K562 (cell line): Measurements from ENCODE around the gene STAMBPL1. TPM values are rescaled to one million over a fixed set of nuclear protein-coding genes. Genes with fewer than 3 reads are reported as not detected.

ENCODE experiments used
- ATAC-seq: fragments of 200-7000 bp; cut with Tn5 transposase; 3 replicates; pipeline ENCODE4 v1.9.1; 2020; ENCODE audit warnings: moderate library complexity
- BruUV-seq: library from RNA; stranded (reverse); fragments of 400-500 nt; replicated peaks from 2 replicates; lab custom pipeline; 2021; lab: Mats Ljungman, UMichigan
- CTCF ChIA-PET: fragments of 300-600 bp; formaldehyde crosslinking; extraction: SDS; loops from one replicate; lab custom pipeline; 2021; ENCODE audit warnings: low intra/inter-chr PET ratio; lab: Yijun Ruan, JAX
- POLR2A ChIA-PET: fragments of 300-600, 350-650 bp; sonication (Branson Sonifier 250); formaldehyde crosslinking; extraction: SDS; loops from one replicate; lab custom pipeline; 2021; ENCODE audit warnings: antibody characterized with exemption, inconsistent platforms; lab: Yijun Ruan, JAX
- DNase-seq, 4 experiments: peaks; one replicate each; pipeline versions ENCODE4 v3.0.0 to v3.0.0-alpha.2; 2011 to 2018; ENCODE audit warnings: low spot score in 3 of 4, mixed read lengths in 3 of 4; ENCODE audit errors: extremely low read depth in 1 of 4
- FAIRE-seq: peaks from 2 replicates; lab custom pipeline; 2011; peaks lifted over from hg19 to GRCh38; lab: Jason Lieb, UNC
- H2AFZ ChIP-seq: 2 replicates; pipeline ENCODE4 v1.6.0; 2011; ENCODE audit warnings: low read depth, low read length, control low read depth, inconsistent platforms
- H3K27ac ChIP-seq: fragments of 200-600 bp; 3 replicates; pipeline ENCODE4 v1.8.0; 2011; ENCODE audit warnings: low read depth, mild to moderate bottlenecking, control low read depth, inconsistent platforms, low read length, moderate library complexity, mixed read lengths; ENCODE audit errors: extremely low read depth
- H3K27me3 ChIP-seq, 2 experiments: fragments of 300-600 bp in 1 of 2; 2 replicates in 1 of 2; 3 replicates in 1 of 2; pipeline versions ENCODE4 v1.6.0 to v1.8.0; 2011; ENCODE audit warnings: inconsistent platforms in 2 of 2, low read length in 2 of 2, mild to moderate bottlenecking in 1 of 2, mixed read lengths in 1 of 2, moderate library complexity in 1 of 2; ENCODE audit not compliant: control insufficient read depth in 2 of 2, insufficient read depth in 2 of 2
- H3K36me3 ChIP-seq: fragments of 300-600 bp; 3 replicates; pipeline ENCODE4 v1.8.0; 2011; ENCODE audit warnings: mild to moderate bottlenecking, low read length, inconsistent platforms; ENCODE audit not compliant: control insufficient read depth, insufficient read depth
- H3K4me1 ChIP-seq, 2 experiments: fragments of 200-600 bp in 1 of 2; replicated peaks in 1 of 2; 2 replicates in 1 of 2; 3 replicates in 1 of 2; pipeline versions ENCODE4 v1.5.1 to v1.8.0; 2011; ENCODE audit warnings: inconsistent platforms in 2 of 2, low read length in 2 of 2, mild to moderate bottlenecking in 1 of 2, mixed read lengths in 1 of 2, moderate library complexity in 1 of 2; ENCODE audit not compliant: control insufficient read depth in 2 of 2, insufficient read depth in 2 of 2
- H3K4me2 ChIP-seq: 2 replicates; pipeline ENCODE4 v1.6.1; 2011; ENCODE audit warnings: low read length, control low read depth, inconsistent platforms, mixed read lengths; ENCODE audit not compliant: insufficient read depth
- H3K4me3 ChIP-seq: fragments of 200-600 bp; sonication (generic), shearing (Covaris generic); 2 replicates; pipeline ENCODE4 v1.5.1; 2016; ENCODE audit warnings: control low read depth, inconsistent platforms
- H3K79me2 ChIP-seq: fragments of 200-600 bp; 3 replicates; pipeline ENCODE4 v1.8.0; 2011; ENCODE audit warnings: low read length, inconsistent platforms; ENCODE audit not compliant: control insufficient read depth, insufficient read depth
- H3K9ac ChIP-seq, 2 experiments: 2 replicates each; pipeline versions ENCODE4 v1.6.0 to v1.6.1; 2011; ENCODE audit warnings: low read depth in 2 of 2, low read length in 2 of 2, control low read depth in 1 of 2, inconsistent platforms in 1 of 2, mild to moderate bottlenecking in 1 of 2, mixed read lengths in 1 of 2; ENCODE audit not compliant: insufficient read depth in 1 of 2
- H3K9me1 ChIP-seq: one replicate; pipeline ENCODE4 v1.6.0; 2011; ENCODE audit warnings: inconsistent platforms, mild to moderate bottlenecking, low read length, moderate library complexity; ENCODE audit not compliant: control insufficient read depth, insufficient read depth
- H3K9me3 ChIP-seq: replicated peaks from 2 replicates; pipeline ENCODE4 v1.5.1; 2011; ENCODE audit warnings: low read depth, low read length, inconsistent platforms; ENCODE audit not compliant: control insufficient read depth, insufficient read depth
- H4K20me1 ChIP-seq: replicated peaks from 2 replicates; pipeline ENCODE4 v1.6.1; 2011; ENCODE audit warnings: low read length, inconsistent platforms, mixed read lengths; ENCODE audit not compliant: control insufficient read depth, insufficient read depth
- ADNP ChIP-seq: fragments of 200-800 bp; sonication (Bioruptor generic); IDR thresholded peaks from 2 replicates; pipeline ENCODE4 v1.6.1; 2016; ENCODE audit warnings: missing genetic modification characterization, missing compliant biosample characterization
- DMBX1 ChIP-seq: fragments of 250-450 bp; sonication (Bioruptor Pico); IDR thresholded peaks from 2 replicates; pipeline ENCODE4 v1.8.0; 2022; ENCODE audit warnings: inconsistent platforms, mild to moderate bottlenecking, moderate library complexity, borderline replicate concordance
- HCFC1 ChIP-seq: IDR thresholded peaks from 2 replicates; pipeline ENCODE4 v1.6.1; 2012; ENCODE audit warnings: low read depth, low read length, improper control_type of control experiment
- RAD21 ChIP-seq, 2 experiments: fragments of 250-450 bp in 1 of 2; fragments of 450-650 bp in 1 of 2; sonication (Bioruptor Pico) in 1 of 2; formaldehyde crosslinking in 1 of 2; IDR thresholded peaks in 1 of 2; conservative IDR thresholded peaks in 1 of 2; 2 replicates each; pipeline versions ENCODE4 v1.4.0 to v1.8.0; 2020 to 2022; ENCODE audit warnings: mild to moderate bottlenecking in 2 of 2, moderate library complexity in 1 of 2
- SLC30A9 ChIP-seq: fragments of 250-450 bp; sonication (Bioruptor Pico); IDR thresholded peaks from 2 replicates; pipeline ENCODE4 v1.8.0; 2022; ENCODE audit warnings: mild to moderate bottlenecking, moderate library complexity
- TGIF2 ChIP-seq: sonication (generic); formaldehyde crosslinking; IDR thresholded peaks from 2 replicates; pipeline ENCODE4 v1.8.1; 2022; ENCODE audit warnings: mild to moderate bottlenecking, missing genetic modification reagents, moderate library complexity
- THAP12 ChIP-seq: fragments of 250-450 bp; sonication (Bioruptor Pico); IDR thresholded peaks from 2 replicates; pipeline ENCODE4 v1.9.0; 2021; ENCODE audit warnings: mild to moderate bottlenecking, inconsistent platforms
- ZC3H8 ChIP-seq: fragments of 450-650 bp; IDR thresholded peaks from 2 replicates; pipeline ENCODE4 v1.6.1; 2017
- ZNF224 ChIP-seq: sonication (generic); formaldehyde crosslinking; IDR thresholded peaks from 2 replicates; pipeline ENCODE4 v1.8.0; 2022; ENCODE audit warnings: mild to moderate bottlenecking, missing genetic modification reagents
- ZNF316 ChIP-seq: fragments of 450-650 bp; IDR thresholded peaks from 2 replicates; pipeline ENCODE4 v1.6.1; 2016
- WGBS: fragments of 100-300 bp; shearing (Covaris generic); methylation state at CpG from one replicate; pipeline ENCODE4 v1.1.6; 2016; ENCODE audit warnings: low coverage, mixed read lengths; ENCODE audit not compliant: insufficient coverage; ENCODE audit errors: missing lambda C conversion rate; 5-methylcytosine and 5-hydroxymethylcytosine counted together
- in situ Hi-C: fragments of 300-500 bp; cut with MboI; formaldehyde crosslinking; loops from 4 replicates; pipeline ENCODE4 v1.15.0; 2018; ENCODE audit warnings: inconsistent platforms, mixed read lengths
- intact Hi-C: fragments of 100-400 bp; cut with micrococcal nuclease; formaldehyde crosslinking; loops from 2 replicates; pipeline ENCODE4 v1.14.2; 2022
- polyA plus RNA-seq, 8 experiments: library from polyadenylated mRNA; depleted of rRNA in 4 of 8; stranded (reverse) in 5 of 8; unstranded in 3 of 8; fragments of >200 nt; fragmentation: Nextera tagmentation in 2 of 8; fragmentation: Illumina TruSeq in 1 of 8; extraction: Ambion mirVana in 2 of 8; extraction: Trizol in 1 of 8; gene quantifications; 2 replicates each; pipeline versions ENCODE4 v1.2.1 to v1.2.3, GENCODE V29; 2011 to 2014; ENCODE audit warnings: inconsistent platforms in 1 of 8, missing spikeins in 1 of 8
- total RNA-seq, 7 experiments: library from RNA; depleted of rRNA in 6 of 7; stranded (reverse); fragments of >200 nt in 6 of 7; fragmentation: Illumina TruSeq in 2 of 7; extraction: Trizol in 2 of 7; gene quantifications; 2 replicates each; pipeline versions ENCODE4 v1.2.1 to v1.2.3, GENCODE V29; 2011 to 2021; ENCODE audit warnings: low replicate concordance in 1 of 7
- TF ChIP-seq, protein P1 (sequence below), 2 experiments: fragments of 450-650 bp in 1 of 2; IDR thresholded peaks; 2 replicates each; pipeline ENCODE4 v1.6.1; 2011 to 2017; ENCODE audit warnings: low read depth in 2 of 2, antibody characterized with exemption in 1 of 2, borderline replicate concordance in 1 of 2, low read length in 1 of 2, mild to moderate bottlenecking in 1 of 2, mixed read lengths in 1 of 2; ENCODE audit not compliant: control insufficient read depth in 1 of 2
- TF ChIP-seq, protein P2 (sequence below): fragments of 450-650 bp; IDR thresholded peaks from one replicate; pipeline ENCODE4 v1.6.1; 2018; ENCODE audit warnings: mild to moderate bottlenecking, moderate library complexity; ENCODE audit not compliant: partially characterized antibody
- TF ChIP-seq, protein P3 (sequence below): fragments of 450-650 bp; IDR thresholded peaks from 2 replicates; pipeline ENCODE4 v1.6.1; 2017; ENCODE audit warnings: antibody characterized with exemption

The STAMBPL1 gene
- total and polyA plus RNA-seq, 9 of the 15 experiments (the other 6 are each of a cell fraction or from before 2014, with no cell fraction given) = 0.09 TPM; not detected in 8

DNA sequence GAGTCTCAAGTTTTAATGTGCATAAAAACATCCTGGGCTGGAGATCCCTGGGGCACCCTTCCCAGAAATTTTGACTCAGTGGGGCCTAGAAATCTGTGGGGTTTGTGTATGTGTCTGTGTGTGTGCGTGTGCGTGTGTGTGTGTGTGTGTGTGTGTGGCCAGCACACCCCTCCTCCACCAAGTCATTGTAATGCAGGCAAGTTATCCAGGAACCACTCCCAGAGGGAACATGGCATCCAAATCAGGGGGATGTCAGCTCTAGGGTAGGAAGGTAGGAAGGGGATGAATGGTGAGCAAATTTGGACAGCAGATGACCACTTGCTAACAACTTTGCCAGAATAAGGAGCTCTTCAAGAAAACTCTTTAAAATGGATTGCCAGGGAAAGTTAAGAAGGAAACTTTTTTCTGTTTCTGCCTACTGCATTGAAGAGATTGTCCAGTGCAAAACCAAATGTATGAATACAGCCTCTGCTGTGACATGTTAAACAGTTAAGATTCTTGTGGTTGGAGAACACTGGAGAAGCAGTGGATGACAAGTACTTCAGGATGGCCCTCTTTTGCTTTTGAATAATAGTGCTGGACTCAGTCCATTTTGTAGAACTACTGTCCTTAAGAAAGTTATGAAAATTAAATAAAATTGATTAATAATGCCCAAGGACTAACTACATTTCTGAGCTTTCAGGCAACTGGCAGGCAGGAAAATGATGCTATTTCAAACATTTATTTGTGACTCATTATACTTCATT lies 12.3 kb downstream of the STAMBPL1 start:
- Histone ChIP-seq H3K9me3 (no peaks in the 10 kb centered on the region), H3K9ac (no peak overlapping the region), H3K4me3 (no peak overlapping the region), H3K36me3 (no peaks in the 10 kb centered on the region), H4K20me1 (no peaks in the 10 kb centered on the region), H3K4me1 (no peaks in the 10 kb centered on the region), H3K9me1 (no peaks in the 10 kb centered on the region), H3K27ac (no peak overlapping the region), H3K27me3 (no peaks in the 10 kb centered on the region), H3K4me2 (no peak overlapping the region), H2AFZ (no peak overlapping the region), H3K79me2 (no peaks in the 10 kb centered on the region)
- FAIRE-seq (no peak), ATAC-seq (no peak), DNase-seq (no peak)
- intact Hi-C loops = no loop called here
- no TSS peak for BruUV-seq
- CTCF ChIA-PET = no interaction called here
- in situ Hi-C loops = no loop called here
- POLR2A ChIA-PET = no interaction called here
- no CpG with 5 or more reads among the region's 2 CpGs for WGBS
- no peak for TF ChIP-seq ADNP
- no peak for TF ChIP-seq ZC3H8
- TF ChIP-seq ZNF316 = no peak
- TF ChIP-seq SLC30A9 (CRISPR knock-in tag) = no peak
- TF ChIP-seq, protein P1, sequence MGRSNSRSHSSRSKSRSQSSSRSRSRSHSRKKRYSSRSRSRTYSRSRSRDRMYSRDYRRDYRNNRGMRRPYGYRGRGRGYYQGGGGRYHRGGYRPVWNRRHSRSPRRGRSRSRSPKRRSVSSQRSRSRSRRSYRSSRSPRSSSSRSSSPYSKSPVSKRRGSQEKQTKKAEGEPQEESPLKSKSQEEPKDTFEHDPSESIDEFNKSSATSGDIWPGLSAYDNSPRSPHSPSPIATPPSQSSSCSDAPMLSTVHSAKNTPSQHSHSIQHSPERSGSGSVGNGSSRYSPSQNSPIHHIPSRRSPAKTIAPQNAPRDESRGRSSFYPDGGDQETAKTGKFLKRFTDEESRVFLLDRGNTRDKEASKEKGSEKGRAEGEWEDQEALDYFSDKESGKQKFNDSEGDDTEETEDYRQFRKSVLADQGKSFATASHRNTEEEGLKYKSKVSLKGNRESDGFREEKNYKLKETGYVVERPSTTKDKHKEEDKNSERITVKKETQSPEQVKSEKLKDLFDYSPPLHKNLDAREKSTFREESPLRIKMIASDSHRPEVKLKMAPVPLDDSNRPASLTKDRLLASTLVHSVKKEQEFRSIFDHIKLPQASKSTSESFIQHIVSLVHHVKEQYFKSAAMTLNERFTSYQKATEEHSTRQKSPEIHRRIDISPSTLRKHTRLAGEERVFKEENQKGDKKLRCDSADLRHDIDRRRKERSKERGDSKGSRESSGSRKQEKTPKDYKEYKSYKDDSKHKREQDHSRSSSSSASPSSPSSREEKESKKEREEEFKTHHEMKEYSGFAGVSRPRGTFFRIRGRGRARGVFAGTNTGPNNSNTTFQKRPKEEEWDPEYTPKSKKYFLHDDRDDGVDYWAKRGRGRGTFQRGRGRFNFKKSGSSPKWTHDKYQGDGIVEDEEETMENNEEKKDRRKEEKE (IDR thresholded peaks at IDR 0.05; ENCODE audit: borderline replicate concordance in 1 of 2, control insufficient read depth in 1 of 2, low read depth in 2 of 2, low read length in 1 of 2) = no peak
- TF ChIP-seq TGIF2 = no peak
- TF ChIP-seq, protein P2, sequence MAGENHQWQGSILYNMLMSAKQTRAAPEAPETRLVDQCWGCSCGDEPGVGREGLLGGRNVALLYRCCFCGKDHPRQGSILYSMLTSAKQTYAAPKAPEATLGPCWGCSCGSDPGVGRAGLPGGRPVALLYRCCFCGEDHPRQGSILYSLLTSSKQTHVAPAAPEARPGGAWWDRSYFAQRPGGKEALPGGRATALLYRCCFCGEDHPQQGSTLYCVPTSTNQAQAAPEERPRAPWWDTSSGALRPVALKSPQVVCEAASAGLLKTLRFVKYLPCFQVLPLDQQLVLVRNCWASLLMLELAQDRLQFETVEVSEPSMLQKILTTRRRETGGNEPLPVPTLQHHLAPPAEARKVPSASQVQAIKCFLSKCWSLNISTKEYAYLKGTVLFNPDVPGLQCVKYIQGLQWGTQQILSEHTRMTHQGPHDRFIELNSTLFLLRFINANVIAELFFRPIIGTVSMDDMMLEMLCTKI = no peak
- TF ChIP-seq THAP12 (CRISPR knock-in tag) = no peak
- TF ChIP-seq HCFC1 = no peak
- TF ChIP-seq ZNF224 (CRISPR knock-in tag) = no peak
- no peak for TF ChIP-seq RAD21 (CRISPR knock-in tag; conservative IDR thresholded peaks at IDR 0.05 in 1 of 2, IDR thresholded peaks at IDR 0.05 in 1 of 2)
- no peak for TF ChIP-seq DMBX1 (CRISPR knock-in tag)
- TF ChIP-seq, protein P3, sequence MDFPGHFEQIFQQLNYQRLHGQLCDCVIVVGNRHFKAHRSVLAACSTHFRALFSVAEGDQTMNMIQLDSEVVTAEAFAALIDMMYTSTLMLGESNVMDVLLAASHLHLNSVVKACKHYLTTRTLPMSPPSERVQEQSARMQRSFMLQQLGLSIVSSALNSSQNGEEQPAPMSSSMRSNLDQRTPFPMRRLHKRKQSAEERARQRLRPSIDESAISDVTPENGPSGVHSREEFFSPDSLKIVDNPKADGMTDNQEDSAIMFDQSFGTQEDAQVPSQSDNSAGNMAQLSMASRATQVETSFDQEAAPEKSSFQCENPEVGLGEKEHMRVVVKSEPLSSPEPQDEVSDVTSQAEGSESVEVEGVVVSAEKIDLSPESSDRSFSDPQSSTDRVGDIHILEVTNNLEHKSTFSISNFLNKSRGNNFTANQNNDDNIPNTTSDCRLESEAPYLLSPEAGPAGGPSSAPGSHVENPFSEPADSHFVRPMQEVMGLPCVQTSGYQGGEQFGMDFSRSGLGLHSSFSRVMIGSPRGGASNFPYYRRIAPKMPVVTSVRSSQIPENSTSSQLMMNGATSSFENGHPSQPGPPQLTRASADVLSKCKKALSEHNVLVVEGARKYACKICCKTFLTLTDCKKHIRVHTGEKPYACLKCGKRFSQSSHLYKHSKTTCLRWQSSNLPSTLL = no peak
